Measurements from ENCODE around the gene HHAT. TPM values are rescaled to one million over a fixed set of nuclear protein-coding genes. Genes with fewer than 3 reads are reported as not detected.

The HHAT gene
- total RNA-seq, 1 donor from 2014 or later, result 13.7 TPM

- TF ChIP-seq CTCF (conservative IDR thresholded peaks at IDR 0.05; ENCODE audit: low read depth, low read length), result no peak
- no peak for DNase-seq (ENCODE audit: low read depth)
- no peak overlapping the region for H3K4me3 ChIP-seq (ENCODE audit: low read depth, low read length)
Observed at GRCh38 chr1:210378736-210379135, 50.0 kb downstream of the HHAT start.

DNA sequence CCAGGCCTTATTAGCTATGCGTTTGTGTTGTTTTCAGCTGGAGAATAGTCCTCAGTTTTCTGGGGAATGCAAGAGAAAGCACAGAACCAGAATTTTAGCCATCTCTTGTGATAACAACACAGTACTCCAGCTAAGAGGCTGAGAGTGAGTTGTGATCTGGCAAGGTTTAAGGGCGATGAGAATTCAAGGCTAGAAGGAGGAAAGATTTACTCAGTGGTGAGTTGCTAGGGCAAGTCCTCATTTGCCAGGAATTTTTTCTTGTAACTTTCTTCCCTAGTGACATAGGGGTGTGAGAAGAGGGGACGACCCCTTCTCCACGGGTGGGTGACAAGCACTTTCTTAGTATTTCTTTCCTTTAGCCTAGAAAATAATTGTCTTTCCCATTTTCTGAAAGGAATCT lies 53.2 kb downstream of the HHAT start:
- no peak for DNase-seq (ENCODE audit: low read depth)
- H3K4me3 ChIP-seq (ENCODE audit: low read depth, low read length), result no peak overlapping the region
- no peak for TF ChIP-seq CTCF (conservative IDR thresholded peaks at IDR 0.05; ENCODE audit: low read depth, low read length)

- DNase-seq (ENCODE audit: low read depth), result peak; percentile 33
- TF ChIP-seq CTCF (conservative IDR thresholded peaks at IDR 0.05; ENCODE audit: low read depth, low read length), result no peak
- H3K4me3 ChIP-seq (ENCODE audit: low read depth, low read length), result no peak overlapping the region
Observed at GRCh38 chr1:210384625-210385024, 55.9 kb downstream of the HHAT start.

GRCh38 chr1:210385228-210385627 lies 56.5 kb downstream of the HHAT start:
- no peak for DNase-seq (ENCODE audit: low read depth)
- H3K4me3 ChIP-seq (ENCODE audit: low read depth, low read length), result no peak overlapping the region
- TF ChIP-seq CTCF (conservative IDR thresholded peaks at IDR 0.05; ENCODE audit: low read depth, low read length), result no peak

DNA sequence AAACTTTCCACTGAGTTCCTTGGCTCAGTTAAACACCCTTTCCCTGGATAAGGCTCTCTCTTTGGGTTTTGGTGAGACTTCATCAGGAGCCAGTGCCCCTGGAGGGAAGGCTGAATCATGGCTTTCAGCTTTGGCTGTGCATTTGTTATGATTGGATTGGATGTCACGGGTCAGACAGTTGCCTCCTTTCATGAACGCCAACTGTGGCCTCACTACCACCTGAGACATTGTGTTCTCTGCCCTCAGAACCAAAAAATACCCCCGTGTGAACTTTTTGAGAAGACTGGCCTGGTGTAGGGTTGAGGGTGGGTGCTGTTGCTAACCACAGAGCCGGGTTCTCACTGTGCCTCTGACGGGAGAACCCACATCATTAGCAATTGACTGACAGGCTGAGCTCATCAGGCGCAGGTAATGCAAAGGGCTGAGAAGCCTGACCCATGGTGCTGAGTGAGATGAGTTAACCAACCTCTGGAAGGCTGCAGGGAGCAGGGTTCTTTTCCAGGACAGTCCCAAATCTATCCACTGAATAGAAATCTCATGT lies 65.6 kb downstream of the HHAT start:
- no peak for TF ChIP-seq CTCF (conservative IDR thresholded peaks at IDR 0.05; ENCODE audit: low read depth, low read length)
- no peak for DNase-seq (ENCODE audit: low read depth)
- no peak overlapping the region for H3K4me3 ChIP-seq (ENCODE audit: low read depth, low read length)

DNA sequence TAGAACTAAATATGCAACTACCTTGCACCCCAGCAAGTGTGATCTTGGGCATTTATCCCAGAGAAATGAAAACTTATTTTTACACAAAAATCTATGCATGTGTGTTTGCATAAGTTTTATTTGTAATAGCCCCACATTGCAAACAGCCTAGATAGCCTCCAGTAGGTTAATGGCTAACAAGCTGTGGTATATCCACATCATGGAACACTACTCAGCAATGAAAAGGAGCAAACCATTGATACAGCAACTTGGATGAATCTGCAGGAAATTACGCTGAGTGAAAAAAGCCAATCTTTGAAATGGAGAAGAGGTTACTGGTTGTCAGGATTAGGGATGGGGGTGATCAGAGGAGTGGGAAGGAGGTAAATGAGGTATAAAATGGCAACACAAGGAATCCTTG lies 67.8 kb downstream of the HHAT start:
- no peak overlapping the region for H3K4me3 ChIP-seq (ENCODE audit: low read depth, low read length)
- DNase-seq (ENCODE audit: low read depth), result no peak
- TF ChIP-seq CTCF (conservative IDR thresholded peaks at IDR 0.05; ENCODE audit: low read depth, low read length), result no peak

- DNase-seq (ENCODE audit: low read depth), result no peak
- H3K4me3 ChIP-seq (ENCODE audit: low read depth, low read length), result no peak overlapping the region
- no peak for TF ChIP-seq CTCF (conservative IDR thresholded peaks at IDR 0.05; ENCODE audit: low read depth, low read length)
Observed at GRCh38 chr1:210397252-210397651, 68.5 kb downstream of the HHAT start.

All from epithelial cell of proximal tubule (primary cell).